Right lobe of liver (tissue), 6 donors: ENCODE measurements around the gene EPHA3. TPM values are rescaled to one million over a fixed set of nuclear protein-coding genes. Genes with fewer than 3 reads are reported as not detected.

ENCODE experiments used
- ATAC-seq, 4 donors: fragments of 200-7000 bp; cut with Tn5 transposase; one replicate each; pipeline ENCODE4 v1.9.1; 2020; ENCODE audit warnings: mild to moderate bottlenecking in 4 of 4, moderate library complexity in 4 of 4
- DNase-seq, 3 donors: peaks; one replicate each; pipeline ENCODE4 v3.0.0-alpha.2; 2020
- H3K27ac ChIP-seq, 3 donors: fragments of 200-600 bp; one replicate each; pipeline ENCODE4 v1.8.0; 2022
- H3K27me3 ChIP-seq, 2 donors: fragments of 200-600 bp; one replicate each; pipeline ENCODE4 v1.8.0; 2022
- H3K36me3 ChIP-seq, 4 donors: fragments of 200-600 bp; sonication (generic) in 1 of 4; one replicate each; pipeline versions ENCODE4 v1.5.1 to v1.8.0; 2017 to 2022; ENCODE audit warnings: control low read depth in 1 of 4
- H3K4me1 ChIP-seq, 4 donors: fragments of 200-600 bp; sonication (generic) in 1 of 4; one replicate each; pipeline versions ENCODE4 v1.5.1 to v1.8.0; 2017 to 2022; ENCODE audit warnings: control low read depth in 1 of 4
- H3K4me3 ChIP-seq, 3 donors: fragments of 200-600 bp; one replicate each; pipeline ENCODE4 v1.8.0; 2022
- H3K9me3 ChIP-seq, 4 donors: fragments of 200-600 bp; sonication (generic) in 1 of 4; one replicate each; pipeline versions ENCODE4 v1.5.1 to v1.8.0; 2017 to 2022; ENCODE audit warnings: control low read depth in 1 of 4
- POLR2A ChIP-seq: fragments of 450-650 bp; IDR thresholded peaks from one replicate; pipeline ENCODE4 v1.6.1; 2017; ENCODE audit warnings: antibody characterized with exemption, mild to moderate bottlenecking
- WGBS: methylation state at CpG from one replicate; pipeline ENCODE4 v1.1.6; 2018; ENCODE audit warnings: low coverage, low lambda C conversion rate; ENCODE audit not compliant: insufficient coverage; ENCODE audit errors: missing lambda C conversion rate; 5-methylcytosine and 5-hydroxymethylcytosine counted together
- intact Hi-C, 2 donors: fragments of 100-400 bp; cut with DNase I; formaldehyde crosslinking; loops; one replicate each; pipeline versions ENCODE4 v1.11.2 to v1.14.1; 2022
- total RNA-seq, 6 experiments: library from RNA; depleted of rRNA in 2 of 6; stranded (reverse); fragments of >200 nt in 2 of 6; fragmentation: NEBNext Ultra II Directional in 3 of 6; extraction: Animal tissue kit (Norgen Biotek cat#: 25700) in 3 of 6; gene quantifications; one replicate each; pipeline versions ENCODE4 v1.1.0 to v1.2.4, GENCODE V29; 2016 to 2023
- TF ChIP-seq, protein P1 (sequence below), 4 donors: fragments of 200-600 bp in 3 of 4; fragments of 450-650 bp in 1 of 4; IDR thresholded peaks; one replicate each; pipeline versions ENCODE4 v1.5.1 to v1.8.0; 2016 to 2022; ENCODE audit warnings: antibody characterized with exemption in 4 of 4, mild to moderate bottlenecking in 2 of 4
- donor health status: DM: no; HTN: yes; CAD: no.
- donor health status: DM: no; HTN: no; CAD: no.
- donor health status: DM: no; HTN: no; CAD: no.
- donor health status: DM: no; HTN: yes; CAD: no.
- donor health status: DM: no; HTN: yes; CAD: no.

The EPHA3 gene
- total RNA-seq, 6 experiments from 2014 or later, result 0.95 to 2.9 (median 1.5) TPM

DNA sequence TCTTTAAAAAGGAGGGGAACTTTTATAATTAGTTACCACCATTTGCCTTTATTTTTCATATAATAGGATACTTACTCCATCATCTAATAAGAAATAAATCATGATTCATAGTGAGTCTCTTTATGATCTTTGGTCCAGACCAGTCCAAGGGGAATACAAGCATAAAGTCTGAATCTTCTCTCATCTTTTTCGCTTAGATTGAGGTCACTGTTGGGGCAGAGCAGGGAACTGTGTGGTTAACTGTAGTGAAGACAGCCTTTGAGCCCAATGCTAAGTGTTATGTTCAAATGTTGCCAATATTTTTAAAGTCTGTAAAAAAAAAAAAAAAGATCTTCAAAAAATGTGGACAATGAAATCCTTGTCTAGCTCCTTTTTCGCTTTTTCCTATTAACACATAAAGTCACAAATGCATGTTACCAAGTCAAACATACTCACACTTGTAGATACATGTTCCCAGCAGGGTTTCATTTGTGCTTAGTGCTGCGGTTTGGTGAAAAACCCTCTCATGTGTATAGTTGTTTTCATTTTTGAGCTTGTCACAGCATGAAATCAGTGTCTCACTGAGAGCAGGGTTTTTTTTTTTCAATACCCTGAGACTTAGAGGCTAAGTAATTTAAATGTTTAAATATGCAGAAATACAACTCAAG, 72.1 kb downstream of the EPHA3 start:
- intact Hi-C loops, result no loop called here
- DNase-seq (no peak), ATAC-seq (no peak)
- TF ChIP-seq, protein P1, sequence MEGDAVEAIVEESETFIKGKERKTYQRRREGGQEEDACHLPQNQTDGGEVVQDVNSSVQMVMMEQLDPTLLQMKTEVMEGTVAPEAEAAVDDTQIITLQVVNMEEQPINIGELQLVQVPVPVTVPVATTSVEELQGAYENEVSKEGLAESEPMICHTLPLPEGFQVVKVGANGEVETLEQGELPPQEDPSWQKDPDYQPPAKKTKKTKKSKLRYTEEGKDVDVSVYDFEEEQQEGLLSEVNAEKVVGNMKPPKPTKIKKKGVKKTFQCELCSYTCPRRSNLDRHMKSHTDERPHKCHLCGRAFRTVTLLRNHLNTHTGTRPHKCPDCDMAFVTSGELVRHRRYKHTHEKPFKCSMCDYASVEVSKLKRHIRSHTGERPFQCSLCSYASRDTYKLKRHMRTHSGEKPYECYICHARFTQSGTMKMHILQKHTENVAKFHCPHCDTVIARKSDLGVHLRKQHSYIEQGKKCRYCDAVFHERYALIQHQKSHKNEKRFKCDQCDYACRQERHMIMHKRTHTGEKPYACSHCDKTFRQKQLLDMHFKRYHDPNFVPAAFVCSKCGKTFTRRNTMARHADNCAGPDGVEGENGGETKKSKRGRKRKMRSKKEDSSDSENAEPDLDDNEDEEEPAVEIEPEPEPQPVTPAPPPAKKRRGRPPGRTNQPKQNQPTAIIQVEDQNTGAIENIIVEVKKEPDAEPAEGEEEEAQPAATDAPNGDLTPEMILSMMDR (IDR thresholded peaks at IDR 0.05), result no peak
- no peak for TF ChIP-seq POLR2A
- Histone ChIP-seq H3K27ac (no peak overlapping the region), H3K4me3 (no peak overlapping the region), H3K27me3 (no peaks in the 10 kb centered on the region), H3K9me3 (no peaks in the 10 kb centered on the region), H3K36me3 (no peaks in the 10 kb centered on the region), H3K4me1 (peaks cover 0 to 3% (median 0%) of the 10 kb centered on the region in 4 donors)
- 30% methylated on average over 3 of the region's 3 CpGs for WGBS

DNA sequence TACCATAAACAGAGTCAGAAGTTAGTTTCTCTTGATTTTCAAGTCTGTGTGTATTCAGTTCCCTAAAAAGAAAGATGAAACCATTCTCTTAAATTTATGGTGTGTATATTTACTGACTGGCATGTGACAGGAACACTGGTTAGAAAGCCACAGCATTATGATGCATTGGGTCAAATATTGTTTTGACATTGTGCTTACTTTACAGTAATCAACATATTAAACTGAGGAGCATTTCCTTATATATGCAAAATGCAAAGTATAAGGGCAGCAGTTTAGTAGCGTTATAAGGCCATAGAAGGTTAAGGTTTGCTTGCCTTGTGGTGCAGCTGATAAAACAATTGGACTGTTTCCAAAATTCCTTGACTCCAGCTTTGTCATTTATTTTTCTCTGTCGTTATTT, 72.9 kb downstream of the EPHA3 start:
- 15% methylated on average over 2 of the region's 2 CpGs for WGBS
- no peaks in the 10 kb centered on the region for H3K36me3 ChIP-seq
- intact Hi-C loops, result no loop called here
- H3K4me1 ChIP-seq, result peaks cover 0 to 3% (median 0%) of the 10 kb centered on the region in 4 donors
- DNase-seq (no peak), ATAC-seq (no peak)
- TF ChIP-seq, protein P1 (IDR thresholded peaks at IDR 0.05), result no peak
- no peak overlapping the region for H3K4me3 ChIP-seq
- H3K27me3 ChIP-seq, result no peaks in the 10 kb centered on the region
- no peak overlapping the region for H3K27ac ChIP-seq
- H3K9me3 ChIP-seq, result no peaks in the 10 kb centered on the region

DNA sequence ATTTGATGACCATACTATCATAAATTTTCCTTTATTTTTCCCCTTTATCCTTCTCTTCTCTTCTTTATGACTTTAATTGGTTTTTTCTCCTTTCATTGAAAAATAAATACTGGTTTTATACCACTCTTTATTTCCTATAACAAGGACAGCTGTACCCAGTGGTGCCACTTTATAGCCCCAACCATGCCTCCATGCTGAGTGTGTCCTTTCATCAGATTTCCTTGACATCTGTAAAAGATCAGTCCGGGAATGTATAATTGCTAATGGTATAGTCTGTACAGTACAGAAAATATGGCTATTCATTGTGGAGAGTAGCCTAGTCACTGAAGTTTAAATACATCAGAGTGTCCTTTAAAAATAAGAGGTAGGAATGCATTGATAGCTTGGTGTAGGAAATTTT, 74.6 kb downstream of the EPHA3 start:
- Histone ChIP-seq H3K27ac (no peak overlapping the region), H3K9me3 (no peaks in the 10 kb centered on the region), H3K36me3 (no peaks in the 10 kb centered on the region), H3K27me3 (no peaks in the 10 kb centered on the region), H3K4me1 (peaks cover 0 to 3% (median 0%) of the 10 kb centered on the region in 4 donors), H3K4me3 (no peak overlapping the region)
- DNase-seq (no peak), ATAC-seq (no peak)
- no peak for TF ChIP-seq POLR2A
- TF ChIP-seq, protein P1 (IDR thresholded peaks at IDR 0.05), result no peak
- intact Hi-C loops, result no loop called here
- WGBS, result 14% methylated on average over 1 of the region's 1 CpG

DNA sequence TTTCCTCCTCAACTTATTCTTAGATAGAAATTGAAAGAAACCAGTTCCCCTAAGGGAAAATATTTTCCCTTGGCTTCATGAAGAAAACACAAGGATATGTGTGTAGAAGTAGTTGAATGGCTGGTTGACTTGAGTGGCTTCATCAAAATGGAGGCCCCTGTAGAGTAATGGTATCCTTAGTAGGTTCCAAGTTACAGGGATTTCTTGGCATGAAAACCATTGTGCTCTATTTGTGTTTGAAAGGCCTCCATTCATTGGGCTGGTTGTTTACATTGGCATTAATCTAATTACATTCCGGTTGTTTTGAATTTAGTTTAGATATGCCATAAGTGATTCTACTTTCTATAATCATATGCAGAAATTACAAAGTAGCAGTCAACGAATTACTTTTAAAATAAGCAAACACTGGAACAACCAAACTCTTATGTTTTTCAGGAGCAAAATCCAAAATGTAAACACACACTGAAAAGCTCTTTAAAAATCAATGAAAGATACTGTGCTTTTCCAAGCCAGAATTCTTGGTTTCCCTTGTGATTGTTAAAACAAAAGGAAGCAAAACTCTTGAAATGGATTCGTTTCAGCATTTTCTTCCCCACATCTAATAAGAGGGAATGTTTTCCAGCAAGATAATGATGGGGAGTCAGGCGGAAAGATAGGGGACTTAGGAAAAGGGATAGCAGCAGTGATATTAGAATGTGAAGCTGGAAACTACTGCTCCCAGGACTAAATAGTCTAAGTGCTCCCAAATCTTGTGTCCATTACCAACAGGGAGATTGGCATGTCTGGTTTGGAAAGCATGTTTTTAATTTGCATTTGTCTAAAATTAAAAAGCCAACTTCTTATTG, 77.0 kb downstream of the EPHA3 start:
- Histone ChIP-seq H3K27me3 (no peaks in the 10 kb centered on the region), H3K4me1 (peaks cover 0 to 3% (median 0%) of the 10 kb centered on the region in 4 donors), H3K27ac (no peak overlapping the region), H3K9me3 (no peaks in the 10 kb centered on the region), H3K4me3 (no peak overlapping the region), H3K36me3 (no peaks in the 10 kb centered on the region)
- intact Hi-C loops, result no loop called here
- TF ChIP-seq, protein P1 (IDR thresholded peaks at IDR 0.05), result no peak
- no peak for TF ChIP-seq POLR2A
- 25% methylated on average over 4 of the region's 4 CpGs for WGBS
- DNase-seq (no peak), ATAC-seq (no peak)
